ENCODE data around the gene CDK19. TPM values are rescaled to one million over a fixed set of nuclear protein-coding genes. Genes with fewer than 3 reads are reported as not detected.

The CDK19 gene
- total and polyA plus RNA-seq, 2 experiments from 2014 or later: 7.7 to 10.1 TPM

- ATAC-seq: no peak
- no peaks in the 10 kb centered on the region for H3K4me1 ChIP-seq (ENCODE audit: insufficient read depth)
- H2AFZ ChIP-seq: no peak overlapping the region
- Mint-ChIP-seq H3K4me1 (peaks cover 8% of the 10 kb centered on the region), H3K9me3 (no peaks in the 10 kb centered on the region), H3K36me3 (ENCODE audit: low read depth) (no peaks in the 10 kb centered on the region), H3K27me3 (ENCODE audit: insufficient read depth, low read depth, poor library complexity) (no peaks in the 10 kb centered on the region), H3K4me3 (no peak overlapping the region), H3K27ac (no peak overlapping the region; the same call in 1 of the 2 replicates)
- no peaks in the 10 kb centered on the region for H3K27me3 ChIP-seq (ENCODE audit: insufficient read depth)
- no peak overlapping the region for H3K4me3 ChIP-seq
- peak overlapping the region; percentile 33; the same call in 1 of the 2 replicates for H3K27ac ChIP-seq (ENCODE audit: low read depth)
- no peaks in the 10 kb centered on the region for H4K20me1 ChIP-seq (replicated peaks; ENCODE audit: insufficient read depth)
- H3K79me2 ChIP-seq (replicated peaks; ENCODE audit: insufficient read depth): no peaks in the 10 kb centered on the region
- H3K9me2 ChIP-seq (ENCODE audit: insufficient read depth): no peaks in the 10 kb centered on the region
- no peak overlapping the region for H3K4me2 ChIP-seq
- no peak for DNase-seq (ENCODE audit: low spot score)
- no peak for TF ChIP-seq REST (IDR thresholded peaks at IDR 0.05; ENCODE audit: unreplicated experiment)
- no peak for TF ChIP-seq NANOG (IDR thresholded peaks at IDR 0.05; ENCODE audit: borderline replicate concordance)
- TF ChIP-seq POLR2AphosphoS5 (IDR thresholded peaks at IDR 0.05; ENCODE audit: low read depth): no peak
- no peaks in the 10 kb centered on the region for H3F3A ChIP-seq (replicated peaks; ENCODE audit: low read depth)
- H3K36me3 ChIP-seq (ENCODE audit: insufficient read depth): no peaks in the 10 kb centered on the region
Measured at GRCh38 chr6:110635096-110635495, 180.2 kb downstream of the CDK19 start.

- no peak for ATAC-seq
- no peaks in the 10 kb centered on the region for H3K9me3 Mint-ChIP-seq
- Histone ChIP-seq H3K79me2 (replicated peaks; ENCODE audit: insufficient read depth) (no peaks in the 10 kb centered on the region), H2AFZ (no peak overlapping the region), H3K27ac (ENCODE audit: low read depth) (no peak overlapping the region), H3K27me3 (ENCODE audit: insufficient read depth) (no peaks in the 10 kb centered on the region), H3K4me3 (no peak overlapping the region), H4K20me1 (replicated peaks; ENCODE audit: insufficient read depth) (no peaks in the 10 kb centered on the region), H3K4me2 (no peak overlapping the region), H3K9me2 (ENCODE audit: insufficient read depth) (no peaks in the 10 kb centered on the region), H3K4me1 (ENCODE audit: insufficient read depth) (no peaks in the 10 kb centered on the region), H3F3A (replicated peaks; ENCODE audit: low read depth) (no peaks in the 10 kb centered on the region), H3K36me3 (ENCODE audit: insufficient read depth) (no peaks in the 10 kb centered on the region)
- TF ChIP-seq STAT1 (IDR thresholded peaks at IDR 0.05; ENCODE audit: unreplicated experiment): no peak
- TF ChIP-seq ZNF331 (CRISPR knock-in tag; IDR thresholded peaks at IDR 0.05; ENCODE audit: low read depth): no peak
- TF ChIP-seq ZNF462 (CRISPR knock-in tag; IDR thresholded peaks at IDR 0.05): no peak
- TF ChIP-seq ETS1 (IDR thresholded peaks at IDR 0.05): no peak
- no peak for TF ChIP-seq CREB1 (CRISPR knock-in tag; IDR thresholded peaks at IDR 0.05; ENCODE audit: low read depth)
- peaks cover 8% of the 10 kb centered on the region for H3K4me1 Mint-ChIP-seq
- H3K36me3 Mint-ChIP-seq (ENCODE audit: low read depth): no peaks in the 10 kb centered on the region
- no peak overlapping the region for H3K4me3 Mint-ChIP-seq
- H3K27ac Mint-ChIP-seq: no peak overlapping the region
- no peak for DNase-seq (ENCODE audit: low spot score)
- no peaks in the 10 kb centered on the region for H3K27me3 Mint-ChIP-seq (ENCODE audit: insufficient read depth, low read depth, poor library complexity)
Measured at GRCh38 chr6:110633731-110634213, 181.5 kb downstream of the CDK19 start.
